Mononuclear cell (primary cell): ENCODE measurements around the gene ACAP1. TPM values are rescaled to one million over a fixed set of nuclear protein-coding genes. Genes with fewer than 3 reads are reported as not detected.

Experiments used
- H3K27me3 ChIP-seq: 2 replicates; pipeline ENCODE4 v1.6.0; 2011; ENCODE audit warnings: low read length, control low read depth; ENCODE audit not compliant: insufficient read depth
- H3K4me1 ChIP-seq: 2 replicates; pipeline ENCODE4 v1.5.1; 2011; ENCODE audit warnings: mild to moderate bottlenecking, low read length, control low read depth; ENCODE audit not compliant: insufficient read depth
- H3K4me3 ChIP-seq: 2 replicates; pipeline ENCODE4 v1.5.1; 2011; ENCODE audit warnings: mild to moderate bottlenecking, low read length, moderate library complexity
- H3K9me3 ChIP-seq: 2 replicates; pipeline ENCODE4 v1.5.1; 2011; ENCODE audit warnings: low read depth, mild to moderate bottlenecking, control low read depth, low read length
- total RNA-seq: library from RNA; depleted of rRNA; stranded (reverse); fragments of >200 nt; gene quantifications from one replicate; pipeline ENCODE4 v1.2.3, GENCODE V29; 2012

ACAP1 gene
- total RNA-seq, 1 donor, result 107 TPM

GRCh38 chr17:7306911-7307685 lies 29.2 kb upstream of the ACAP1 start, which contains the start of gene EIF5A:
TSS of gene EIF5A (plus strand) at chr17:7307628. CDS start at chr17:7309636, 2,008 bp downstream.
- H3K4me3 ChIP-seq, result peak within 1 kb of the TSS; percentile 97
- no peaks in the 10 kb centered on the region for H3K27me3 ChIP-seq
- H3K9me3 ChIP-seq, result no peaks in the 10 kb centered on the region
- H3K4me1 ChIP-seq, result peaks cover 40% of the 10 kb centered on the region

GRCh38 chr17:7307686-7308624 lies 28.4 kb upstream of the ACAP1 start:
- peaks cover 47% of the 10 kb centered on the region for H3K4me1 ChIP-seq
- no peaks in the 10 kb centered on the region for H3K27me3 ChIP-seq
- peak overlapping the region; percentile 97 for H3K4me3 ChIP-seq
- H3K9me3 ChIP-seq, result no peaks in the 10 kb centered on the region

DNA sequence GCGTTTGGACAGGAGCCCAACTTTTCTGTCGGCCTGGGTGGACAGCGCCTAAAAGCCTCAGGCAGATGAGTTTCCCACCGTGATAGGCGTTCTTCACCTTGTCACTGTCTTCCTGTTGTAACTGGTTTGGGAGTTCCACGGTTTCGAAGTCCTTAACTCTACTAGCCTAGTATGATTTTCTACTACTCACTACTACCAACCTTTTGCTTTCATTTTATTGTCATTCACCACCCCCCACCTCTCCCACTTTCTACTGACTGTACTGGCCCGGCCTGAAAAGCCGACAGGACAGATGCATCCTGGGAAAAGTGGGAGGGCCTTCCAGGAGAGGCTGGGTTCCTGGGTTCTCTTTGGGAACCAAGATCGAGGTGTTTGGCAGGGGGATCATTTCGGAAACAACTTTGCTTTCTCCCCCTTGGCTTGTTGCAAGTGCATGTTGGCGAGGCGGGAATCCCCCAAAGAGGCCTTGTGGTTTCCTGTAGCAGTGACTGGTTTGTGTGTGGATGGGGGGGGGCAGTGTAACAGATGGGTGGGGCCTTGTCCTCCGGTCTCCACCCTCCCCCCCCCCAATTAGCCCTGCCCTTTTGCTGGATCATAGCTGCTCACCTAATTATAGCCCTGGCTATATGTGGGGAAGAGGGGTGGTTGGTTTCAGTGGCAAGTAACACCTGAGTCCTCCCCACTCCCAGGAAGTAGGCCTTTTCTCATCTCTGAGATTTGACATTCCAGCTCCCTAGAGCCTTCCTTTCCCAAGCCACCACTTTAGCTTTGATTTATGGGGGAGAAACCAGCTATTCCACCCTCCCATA lies 27.5 kb upstream of the ACAP1 start:
- peaks cover 56% of the 10 kb centered on the region for H3K4me1 ChIP-seq
- no peaks in the 10 kb centered on the region for H3K9me3 ChIP-seq
- H3K4me3 ChIP-seq, result peak overlapping the region; percentile 97
- no peaks in the 10 kb centered on the region for H3K27me3 ChIP-seq

- Histone ChIP-seq H3K4me1 (peaks cover 64% of the 10 kb centered on the region), H3K9me3 (no peaks in the 10 kb centered on the region), H3K4me3 (no peak overlapping the region), H3K27me3 (no peaks in the 10 kb centered on the region)
These were observed 26.7 kb upstream of the ACAP1 start for GRCh38 chr17:7309628-7310027.

- H3K9me3 ChIP-seq, result no peaks in the 10 kb centered on the region
- peaks cover 72% of the 10 kb centered on the region for H3K4me1 ChIP-seq
- H3K4me3 ChIP-seq, result no peak overlapping the region
- no peaks in the 10 kb centered on the region for H3K27me3 ChIP-seq
These were observed 25.1 kb upstream of the ACAP1 start for GRCh38 chr17:7311110-7311705.

DNA sequence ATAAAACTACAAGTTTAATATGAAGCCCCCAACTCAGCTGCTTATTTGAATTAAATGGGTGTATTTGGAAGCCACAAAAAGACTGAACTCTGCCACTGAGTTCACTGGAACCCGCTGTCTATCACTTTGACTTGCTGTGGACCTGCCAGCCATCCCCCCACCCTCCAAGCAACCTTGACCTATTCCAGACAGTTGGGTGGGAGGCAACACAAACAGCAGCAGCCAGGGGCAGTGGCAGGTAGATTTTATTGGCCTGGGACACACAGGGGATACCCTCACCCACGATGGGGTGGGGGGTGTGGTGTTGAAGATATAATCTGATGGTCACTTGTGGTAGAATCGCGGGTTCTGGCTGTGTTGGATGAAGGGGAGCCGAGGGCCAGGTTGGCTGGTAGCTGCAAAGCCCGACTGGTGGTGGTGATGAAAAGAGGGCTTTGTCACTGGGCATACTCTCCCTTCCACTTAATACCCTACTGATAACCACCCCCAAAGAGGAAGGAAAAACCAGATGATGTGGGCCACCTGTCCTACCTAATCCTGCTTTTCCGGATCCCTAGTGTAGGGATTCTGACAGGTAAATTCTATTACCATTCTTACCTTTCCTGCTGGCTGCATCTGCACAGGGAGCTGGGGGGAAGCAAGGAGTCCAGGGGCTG lies 23.8 kb upstream of the ACAP1 start:
- Histone ChIP-seq H3K4me3 (no peak overlapping the region), H3K9me3 (no peaks in the 10 kb centered on the region), H3K4me1 (peaks cover 68% of the 10 kb centered on the region), H3K27me3 (no peaks in the 10 kb centered on the region)

DNA sequence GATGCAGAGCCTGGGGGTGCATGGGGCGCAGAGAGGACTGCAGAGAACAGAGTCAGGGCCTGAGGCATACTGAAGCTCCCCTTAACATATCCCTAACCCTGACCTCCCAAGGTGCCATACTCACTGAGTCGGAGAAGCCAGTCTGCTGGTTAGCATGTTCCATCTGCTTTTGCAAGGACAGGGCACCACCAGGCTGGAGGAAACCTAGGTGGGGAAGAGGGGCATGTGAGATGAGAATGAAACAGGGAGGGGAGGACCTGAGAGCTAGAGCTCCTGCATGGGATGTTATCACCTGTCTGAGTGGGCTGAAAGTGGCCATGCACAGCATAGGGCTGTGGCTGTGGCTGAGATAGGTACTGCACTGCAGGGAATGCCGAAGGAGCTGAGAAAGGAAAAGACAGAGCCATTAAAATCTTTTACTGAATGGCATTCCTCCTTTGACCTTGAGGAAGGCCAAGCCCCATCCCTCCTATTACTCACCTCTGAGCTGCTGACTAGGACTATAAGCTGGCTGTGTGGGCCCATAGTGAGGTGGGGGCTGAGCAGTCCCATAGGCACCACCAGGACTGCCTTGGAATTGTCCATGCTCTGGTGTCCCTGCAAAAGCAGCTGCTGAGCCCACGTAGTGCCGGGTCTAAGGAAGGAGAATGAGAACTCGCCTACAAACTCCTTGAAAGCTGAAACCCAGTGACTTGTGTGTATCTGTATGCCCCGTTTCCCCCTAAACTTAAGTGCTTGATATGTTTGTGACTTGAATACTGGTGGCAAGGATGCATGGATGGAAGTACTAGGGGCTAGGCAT lies 23.0 kb upstream of the ACAP1 start:
- Histone ChIP-seq H3K27me3 (no peaks in the 10 kb centered on the region), H3K4me1 (peaks cover 68% of the 10 kb centered on the region), H3K4me3 (no peak overlapping the region), H3K9me3 (no peaks in the 10 kb centered on the region)

- peaks cover 61% of the 10 kb centered on the region for H3K4me1 ChIP-seq
- peak overlapping the region; percentile 76 for H3K4me3 ChIP-seq
- no peaks in the 10 kb centered on the region for H3K9me3 ChIP-seq
- no peaks in the 10 kb centered on the region for H3K27me3 ChIP-seq
These were observed 22.2 kb upstream of the ACAP1 start for GRCh38 chr17:7313890-7314718.

GRCh38 chr17:7314719-7315569 lies 21.4 kb upstream of the ACAP1 start, which contains the start of gene GPS2:
TSS of gene GPS2 (minus strand) at chr17:7315360. CDS start at chr17:7315052, 308 bp downstream.
- Histone ChIP-seq H3K4me1 (peaks cover 53% of the 10 kb centered on the region), H3K9me3 (no peaks in the 10 kb centered on the region), H3K27me3 (no peaks in the 10 kb centered on the region), H3K4me3 (peak within 1 kb of the TSS; percentile 76)

GRCh38 chr17:7315570-7316235 lies 20.6 kb upstream of the ACAP1 start:
- H3K27me3 ChIP-seq, result no peaks in the 10 kb centered on the region
- H3K4me1 ChIP-seq, result peaks cover 45% of the 10 kb centered on the region
- H3K9me3 ChIP-seq, result no peaks in the 10 kb centered on the region
- H3K4me3 ChIP-seq, result peak overlapping the region; percentile 76

DNA sequence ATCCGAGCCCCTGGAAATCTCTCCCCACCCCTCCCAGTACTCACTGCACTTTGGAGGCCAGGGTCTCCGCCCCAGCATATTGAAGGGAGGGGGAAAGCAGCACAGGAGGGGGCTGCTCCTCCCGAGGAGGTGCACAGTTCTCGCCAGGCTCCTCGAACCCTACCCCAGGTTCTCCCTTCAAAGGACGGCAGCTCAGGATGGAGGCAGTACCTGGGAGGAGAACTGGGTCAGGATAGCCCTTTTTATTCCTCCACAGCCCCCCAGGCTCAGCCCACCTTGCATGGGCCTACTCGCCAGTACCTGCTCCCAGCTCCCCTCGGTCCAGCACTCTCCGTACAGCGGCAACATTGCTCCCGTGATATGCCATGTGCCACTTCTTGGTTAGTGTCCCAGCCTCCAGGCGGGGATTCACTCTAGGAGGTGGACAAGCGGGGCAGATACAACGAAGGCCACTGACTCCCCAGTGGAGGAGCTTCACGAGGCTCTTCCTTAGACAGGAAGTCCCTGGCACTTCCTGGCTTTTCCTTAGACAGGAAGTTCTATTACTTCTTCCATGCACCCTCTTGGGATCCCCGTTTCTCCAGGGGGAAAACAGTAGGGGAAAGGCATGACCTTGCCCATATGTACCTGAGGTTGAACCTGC lies 19.0 kb upstream of the ACAP1 start:
- no peaks in the 10 kb centered on the region for H3K9me3 ChIP-seq
- no peaks in the 10 kb centered on the region for H3K27me3 ChIP-seq
- peaks cover 36% of the 10 kb centered on the region for H3K4me1 ChIP-seq
- no peak overlapping the region for H3K4me3 ChIP-seq
